Smooth muscle cell (in vitro differentiated cells): ENCODE measurements around the gene NDRG3. TPM values are rescaled to one million over a fixed set of nuclear protein-coding genes. Genes with fewer than 3 reads are reported as not detected.

Source experiments
- DNase-seq: peaks from one replicate; lab custom pipeline; 2025; ENCODE audit not compliant: unreplicated experiment; lab: John Stamatoyannopoulos, UW
- H2AFZ ChIP-seq: fragments of 200-600 bp; sonication (generic); 2 replicates; pipeline ENCODE4 v1.6.0; 2016; ENCODE audit warnings: antibody characterized with exemption, low read depth, mild to moderate bottlenecking
- H3F3A ChIP-seq: fragments of 200-600 bp; sonication (generic); 2 replicates; pipeline ENCODE4 v1.6.0; 2017; ENCODE audit warnings: antibody characterized with exemption, low read depth
- H3K27ac ChIP-seq: fragments of 200-600 bp; sonication (generic); 2 replicates; pipeline ENCODE4 v1.5.1; 2016; ENCODE audit warnings: low read depth, mild to moderate bottlenecking
- H3K27me3 ChIP-seq: fragments of 200-600 bp; sonication (generic); 2 replicates; pipeline ENCODE4 v1.6.1; 2016; ENCODE audit warnings: low read depth, mild to moderate bottlenecking
- H3K36me3 ChIP-seq: fragments of 200-600 bp; sonication (generic); 2 replicates; pipeline ENCODE4 v1.5.1; 2016; ENCODE audit warnings: low read depth
- H3K4me1 ChIP-seq: fragments of 200-600 bp; sonication (generic); 2 replicates; pipeline ENCODE4 v1.5.1; 2016; ENCODE audit warnings: low read depth
- H3K4me2 ChIP-seq: fragments of 200-600 bp; sonication (generic); 2 replicates; pipeline ENCODE4 v1.6.0; 2016; ENCODE audit warnings: mild to moderate bottlenecking
- H3K4me3 ChIP-seq: fragments of 200-600 bp; sonication (generic); 2 replicates; pipeline ENCODE4 v1.5.1; 2016; ENCODE audit warnings: mild to moderate bottlenecking
- H3K79me2 ChIP-seq: fragments of 200-600 bp; sonication (generic); 2 replicates; pipeline ENCODE4 v1.6.0; 2016; ENCODE audit warnings: low read depth, mild to moderate bottlenecking
- H3K9ac ChIP-seq: fragments of 200-600 bp; sonication (generic); 2 replicates; pipeline ENCODE4 v1.6.0; 2016; ENCODE audit warnings: low read depth
- H3K9me3 ChIP-seq: fragments of 200-600 bp; sonication (generic); replicated peaks from 2 replicates; pipeline ENCODE4 v1.5.1; 2016; ENCODE audit warnings: low read depth
- H4K20me1 ChIP-seq: fragments of 200-600 bp; sonication (generic); 2 replicates; pipeline ENCODE4 v1.6.0; 2016; ENCODE audit warnings: low read depth
- CTCF ChIP-seq: fragments of 200-600 bp; sonication (generic); IDR thresholded peaks from 2 replicates; pipeline ENCODE4 v1.5.1; 2017; ENCODE audit warnings: borderline replicate concordance, mild to moderate bottlenecking, antibody characterized with exemption; ENCODE audit not compliant: insufficient read depth, poor library complexity, severe bottlenecking
- WGBS: methylation state at CpG from one replicate; pipeline ENCODE4 v1.1.7; 2016; ENCODE audit warnings: low lambda C conversion rate; 5-methylcytosine and 5-hydroxymethylcytosine counted together
- polyA plus RNA-seq: library from polyadenylated mRNA; unstranded; fragments of >200 nt; fragmentation: Nextera tagmentation; extraction: Ambion mirVana; gene quantifications from 2 replicates; pipeline ENCODE4 v1.2.1, GENCODE V29; 2016
- total RNA-seq: library from RNA; depleted of rRNA; stranded (reverse); fragments of >200 nt; gene quantifications from 2 replicates; pipeline ENCODE4 v1.2.3, GENCODE V29; 2014

Gene NDRG3
- total and polyA plus RNA-seq, 2 experiments from 2014 or later, result 13.4 to 14.6 TPM

DNA sequence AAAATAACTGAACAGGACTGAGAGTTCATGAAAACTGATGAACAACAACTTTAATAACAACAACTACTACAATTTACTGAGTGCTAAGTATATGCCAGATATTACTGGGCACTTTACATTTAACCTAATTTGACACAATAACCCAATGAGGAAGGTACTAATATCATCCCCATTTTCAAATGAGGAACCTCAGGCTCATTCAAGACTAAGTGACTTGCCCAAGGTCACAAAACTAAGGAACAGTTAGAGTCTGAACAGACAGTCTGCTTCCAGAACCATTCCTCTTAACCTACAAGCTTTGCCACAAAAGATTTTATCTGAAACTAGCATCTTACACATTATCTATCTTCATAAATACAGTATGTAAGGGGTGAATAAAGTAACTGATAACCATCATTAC is 10.6 kb upstream of the NDRG3 start:
- Histone ChIP-seq H3K9ac (no peak overlapping the region), H3K27me3 (no peaks in the 10 kb centered on the region), H3K4me2 (no peak overlapping the region), H2AFZ (no peak overlapping the region), H3K36me3 (peaks cover 10% of the 10 kb centered on the region), H3K79me2 (no peaks in the 10 kb centered on the region), H3K27ac (no peak overlapping the region), H3K4me3 (no peak overlapping the region), H3K9me3 (no peaks in the 10 kb centered on the region), H3F3A (no peaks in the 10 kb centered on the region), H3K4me1 (no peaks in the 10 kb centered on the region), H4K20me1 (no peaks in the 10 kb centered on the region)
- DNase-seq, result no peak
- TF ChIP-seq CTCF, result no peak

DNA sequence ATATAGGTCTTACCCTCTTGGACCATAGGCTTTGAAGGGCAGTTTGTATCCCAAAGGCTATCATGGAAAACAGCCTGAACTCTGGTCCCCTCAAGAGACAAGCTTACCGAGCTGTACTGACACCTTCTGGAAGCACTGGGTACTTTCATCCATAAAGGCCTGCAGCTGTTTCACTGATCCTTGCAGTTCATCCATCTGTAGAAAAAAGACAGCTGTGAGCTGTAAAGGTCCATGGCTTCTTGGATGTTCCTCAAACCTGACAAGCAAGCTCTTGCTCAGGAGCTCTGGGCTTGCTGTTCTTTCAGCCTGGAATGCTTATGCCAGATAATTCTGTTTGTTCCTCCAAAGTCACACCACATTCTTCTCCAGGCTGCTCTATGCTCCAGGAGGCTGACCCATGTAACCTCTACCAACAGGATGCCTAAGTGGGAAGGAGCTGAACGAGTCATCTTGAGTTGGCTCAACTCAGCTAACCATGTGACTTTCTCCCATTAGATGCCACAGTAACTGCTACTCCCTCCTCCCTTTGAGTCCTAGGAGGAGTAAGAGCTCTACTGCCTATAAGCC is 8.8 kb upstream of the NDRG3 start:
- H3K9ac ChIP-seq, result no peak overlapping the region
- no peaks in the 10 kb centered on the region for H3K4me1 ChIP-seq
- no peak overlapping the region for H3K4me2 ChIP-seq
- no peaks in the 10 kb centered on the region for H4K20me1 ChIP-seq
- no peaks in the 10 kb centered on the region for H3K27me3 ChIP-seq
- WGBS, result 34% methylated on average over 2 of the region's 2 CpGs
- no peak for DNase-seq
- no peak overlapping the region for H2AFZ ChIP-seq
- H3F3A ChIP-seq, result no peaks in the 10 kb centered on the region
- H3K9me3 ChIP-seq, result no peaks in the 10 kb centered on the region
- no peak overlapping the region for H3K27ac ChIP-seq
- no peak overlapping the region for H3K4me3 ChIP-seq
- TF ChIP-seq CTCF, result peak; percentile 53
- peaks cover 10% of the 10 kb centered on the region for H3K36me3 ChIP-seq
- no peaks in the 10 kb centered on the region for H3K79me2 ChIP-seq

DNA sequence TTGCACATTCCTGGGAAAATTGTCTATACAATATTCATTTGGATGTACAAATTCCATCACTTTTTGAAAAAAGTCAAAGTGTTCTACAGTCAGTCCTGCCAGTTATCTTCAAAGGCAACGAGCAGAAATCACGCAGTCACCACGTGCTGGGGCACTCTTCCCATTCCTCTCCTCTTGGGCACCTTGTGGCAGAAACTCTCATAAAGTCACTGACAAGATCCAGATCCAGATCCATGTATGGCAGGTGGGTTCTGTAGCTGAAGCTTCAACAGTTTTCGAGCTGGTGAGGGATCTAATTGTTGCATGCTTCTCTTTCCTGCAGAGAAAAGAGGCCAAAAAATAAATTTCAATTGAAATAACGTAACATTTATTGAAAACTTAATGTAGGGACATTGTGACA is 6.7 kb upstream of the NDRG3 start:
- H3K4me1 ChIP-seq, result no peaks in the 10 kb centered on the region
- no peaks in the 10 kb centered on the region for H4K20me1 ChIP-seq
- no peaks in the 10 kb centered on the region for H3K27me3 ChIP-seq
- no peak overlapping the region for H3K27ac ChIP-seq
- peaks cover 10% of the 10 kb centered on the region for H3K36me3 ChIP-seq
- no peak for TF ChIP-seq CTCF
- no peaks in the 10 kb centered on the region for H3K9me3 ChIP-seq
- H3K9ac ChIP-seq, result no peak overlapping the region
- H3K79me2 ChIP-seq, result no peaks in the 10 kb centered on the region
- no peak overlapping the region for H3K4me2 ChIP-seq
- H3F3A ChIP-seq, result no peaks in the 10 kb centered on the region
- 93% methylated on average over 5 of the region's 5 CpGs for WGBS
- H2AFZ ChIP-seq, result no peak overlapping the region
- no peak for DNase-seq
- H3K4me3 ChIP-seq, result no peak overlapping the region

GRCh38 chr20:36745234-36745926 is 510 bp downstream of the NDRG3 start:
- H4K20me1 ChIP-seq, result peaks cover 38% of the 10 kb centered on the region
- H3K27ac ChIP-seq, result no peak overlapping the region
- H3K4me2 ChIP-seq, result peak overlapping the region; percentile 89
- peak overlapping the region; percentile 92 for H2AFZ ChIP-seq
- H3K36me3 ChIP-seq, result no peaks in the 10 kb centered on the region
- no peak for DNase-seq
- H3F3A ChIP-seq, result no peaks in the 10 kb centered on the region
- H3K4me3 ChIP-seq, result peak overlapping the region; percentile 82
- peaks cover 38% of the 10 kb centered on the region for H3K27me3 ChIP-seq
- no peaks in the 10 kb centered on the region for H3K9me3 ChIP-seq
- TF ChIP-seq CTCF, result no peak
- WGBS, result 6% methylated on average over 37 of the region's 44 CpGs
- H3K79me2 ChIP-seq, result no peaks in the 10 kb centered on the region
- H3K4me1 ChIP-seq, result peaks cover 12% of the 10 kb centered on the region
- no peak overlapping the region for H3K9ac ChIP-seq
